Loucy (cell line): ENCODE results near the gene ARHGAP10.

Experiments used
- CTCF ChIP-seq: fragments of 200-600 bp; sonication (generic); conservative IDR thresholded peaks from 2 replicates; pipeline ENCODE4 v1.5.1; 2014; ENCODE audit warnings: mild to moderate bottlenecking, antibody characterized with exemption, low read length
- EZH2phosphoT487 ChIP-seq: fragments of 200-600 bp; IDR thresholded peaks from 2 replicates; pipeline ENCODE4 v1.6.1; 2018; ENCODE audit warnings: antibody characterized with exemption, mild to moderate bottlenecking, moderate library complexity, borderline replicate concordance

- TF ChIP-seq CTCF: no peak
- TF ChIP-seq EZH2phosphoT487: no peak
Observed at GRCh38 chr4:148116969-148117368, 385.1 kb downstream of the ARHGAP10 start.
